ENCODE data around the gene SLC27A4.

SLC27A4 gene

DNA sequence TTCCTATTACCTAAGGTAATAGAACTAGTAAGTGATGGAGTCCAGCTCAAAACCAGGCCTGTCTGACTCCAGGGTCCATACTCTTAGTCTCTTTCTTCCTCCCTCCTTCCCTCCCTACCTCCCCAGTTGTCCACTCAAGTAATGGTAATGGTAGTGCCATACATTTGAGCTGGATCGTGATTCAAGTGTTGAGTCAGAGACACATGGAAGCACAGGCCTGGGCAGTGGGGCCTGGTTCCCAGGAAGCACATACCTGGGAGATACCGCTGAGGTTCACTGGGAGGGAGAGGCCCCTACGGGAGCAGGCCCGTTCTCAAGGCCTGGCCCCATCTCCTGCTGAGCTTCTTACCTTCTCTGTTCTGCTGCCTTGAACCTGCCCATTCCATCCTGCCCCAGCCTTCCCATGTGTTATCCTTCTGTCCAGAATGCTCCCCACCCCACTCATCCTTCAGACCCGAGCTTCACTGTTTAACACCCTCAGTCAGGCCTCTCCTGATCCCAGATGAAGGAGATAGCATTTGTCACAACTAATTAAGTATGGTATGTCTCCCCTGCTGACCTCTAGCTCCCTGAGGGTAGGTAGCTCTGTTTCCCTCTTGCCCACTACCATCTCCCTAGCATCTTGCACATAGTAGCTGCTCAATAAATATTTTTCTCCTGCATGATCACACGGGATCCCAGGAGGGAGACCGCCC is 44.6 kb downstream of the SLC27A4 start:
- no peak for DNase-seq (ENCODE audit: insufficient read length, low spot score)
- TF ChIP-seq POLR2A (IDR thresholded peaks at IDR 0.05; ENCODE audit: low read depth, low read length), result no peak
- FAIRE-seq, result no peak

DNA sequence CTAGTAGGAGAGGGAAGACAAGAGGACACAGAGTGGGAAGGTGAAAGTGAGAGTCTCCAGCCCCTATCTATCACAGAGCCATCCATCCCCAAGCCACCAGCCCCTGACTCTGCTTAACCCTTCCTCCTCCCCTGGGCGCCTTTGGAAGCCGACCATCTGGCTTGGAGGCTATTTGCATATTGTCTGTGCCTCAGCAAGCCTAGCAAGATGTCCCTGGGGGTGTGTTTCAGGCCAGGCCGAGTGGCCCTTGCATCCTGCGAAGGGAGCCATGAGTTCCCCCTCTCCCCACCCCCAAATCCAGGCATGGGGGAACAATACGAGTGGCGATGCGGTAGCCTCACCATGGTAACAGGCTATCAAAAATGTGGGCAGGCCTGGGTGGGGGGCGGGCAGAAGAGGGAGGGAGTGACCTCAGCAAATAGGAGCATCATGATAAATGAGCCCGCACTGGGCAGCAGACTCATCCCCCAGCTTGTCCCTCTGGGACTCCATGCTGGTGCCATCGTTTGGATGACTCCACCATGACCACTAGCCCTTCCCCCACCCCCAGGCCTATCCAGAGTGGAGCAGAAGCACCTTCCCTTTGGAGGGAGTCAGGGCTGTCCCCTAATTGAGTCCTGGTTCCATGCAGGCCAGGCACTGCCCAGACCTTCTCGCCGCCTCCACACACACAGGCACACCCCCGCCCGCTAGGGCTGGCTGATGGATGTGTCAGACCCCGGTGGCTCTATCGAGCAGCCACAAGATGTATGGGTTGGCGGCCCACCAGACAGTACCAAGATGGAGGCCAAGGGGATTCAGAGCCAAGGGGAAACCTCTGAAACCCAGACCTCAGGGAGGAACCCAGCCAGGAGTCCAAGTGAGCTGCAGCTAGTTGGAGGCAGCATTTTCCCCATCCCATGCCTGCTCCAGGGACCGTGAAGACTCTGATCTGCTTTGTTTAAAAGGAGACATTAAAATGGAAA is 45.5 kb downstream of the SLC27A4 start:
- DNase-seq (ENCODE audit: insufficient read length, low spot score) (no peak), FAIRE-seq (no peak)
- TF ChIP-seq POLR2A (IDR thresholded peaks at IDR 0.05; ENCODE audit: low read depth, low read length), result no peak

DNA sequence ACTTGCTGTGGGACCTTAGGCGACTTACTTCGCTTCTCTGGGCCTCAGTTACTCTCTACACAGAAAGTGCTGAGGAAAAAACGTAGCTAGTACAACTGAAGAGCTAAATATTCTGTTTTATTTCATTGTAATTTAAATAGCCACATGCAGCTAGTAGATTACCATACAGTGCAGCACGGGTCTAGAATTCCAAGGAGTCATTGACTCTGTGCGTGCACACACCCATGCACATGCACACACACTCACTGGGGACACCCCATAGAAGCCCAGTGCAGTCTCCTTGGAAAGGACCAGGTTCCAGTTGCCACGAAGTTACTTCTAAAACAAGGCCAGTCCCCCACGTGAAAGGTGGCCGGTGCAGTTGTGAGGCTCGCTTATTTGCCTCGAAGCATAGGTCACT is 47.8 kb downstream of the SLC27A4 start:
- DNase-seq (ENCODE audit: insufficient read length, low spot score) (no peak), FAIRE-seq (no peak)
- TF ChIP-seq POLR2A (IDR thresholded peaks at IDR 0.05; ENCODE audit: low read depth, low read length), result no peak

DNA sequence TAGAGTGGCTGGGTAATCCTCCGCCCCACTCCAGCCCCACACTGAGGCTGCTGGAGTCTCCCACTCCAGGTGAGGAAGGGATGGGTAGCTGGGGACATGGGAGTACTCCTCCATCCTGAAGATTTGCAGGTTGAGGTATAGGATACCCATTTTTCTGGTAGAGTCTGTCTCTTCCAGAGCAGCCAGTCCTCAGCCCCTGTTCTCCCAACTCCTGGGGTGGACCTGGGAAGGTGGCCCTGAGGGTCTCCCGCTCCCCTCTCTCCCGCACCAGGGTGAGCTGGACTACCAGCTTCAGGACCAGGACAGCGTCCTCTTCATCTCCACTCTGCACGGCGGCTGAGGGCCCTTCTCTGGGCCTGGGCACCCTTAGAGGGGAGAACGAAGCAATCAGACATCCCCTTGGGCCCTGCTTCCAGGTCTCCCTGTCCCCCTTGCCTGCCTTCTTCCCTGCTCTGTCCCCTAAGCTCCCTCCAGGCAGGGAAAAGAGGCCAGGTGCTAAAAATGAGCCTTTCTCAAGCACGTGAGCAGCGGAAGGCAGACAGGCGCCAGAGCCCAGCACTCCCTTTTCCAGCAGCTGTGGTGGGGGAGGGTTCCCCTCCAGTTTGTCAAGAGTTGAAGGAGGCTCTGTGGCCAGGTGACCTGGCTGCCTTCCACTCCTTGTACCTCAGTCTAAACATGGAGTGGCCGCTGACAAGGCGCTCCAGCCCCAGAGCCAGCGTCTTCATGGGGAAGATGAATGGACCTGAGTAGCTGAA is 49.2 kb downstream of the SLC27A4 start:
- TF ChIP-seq POLR2A (IDR thresholded peaks at IDR 0.05; ENCODE audit: low read depth, low read length), result no peak
- FAIRE-seq, result no peak
- DNase-seq (ENCODE audit: insufficient read length, low spot score), result no peak

DNA sequence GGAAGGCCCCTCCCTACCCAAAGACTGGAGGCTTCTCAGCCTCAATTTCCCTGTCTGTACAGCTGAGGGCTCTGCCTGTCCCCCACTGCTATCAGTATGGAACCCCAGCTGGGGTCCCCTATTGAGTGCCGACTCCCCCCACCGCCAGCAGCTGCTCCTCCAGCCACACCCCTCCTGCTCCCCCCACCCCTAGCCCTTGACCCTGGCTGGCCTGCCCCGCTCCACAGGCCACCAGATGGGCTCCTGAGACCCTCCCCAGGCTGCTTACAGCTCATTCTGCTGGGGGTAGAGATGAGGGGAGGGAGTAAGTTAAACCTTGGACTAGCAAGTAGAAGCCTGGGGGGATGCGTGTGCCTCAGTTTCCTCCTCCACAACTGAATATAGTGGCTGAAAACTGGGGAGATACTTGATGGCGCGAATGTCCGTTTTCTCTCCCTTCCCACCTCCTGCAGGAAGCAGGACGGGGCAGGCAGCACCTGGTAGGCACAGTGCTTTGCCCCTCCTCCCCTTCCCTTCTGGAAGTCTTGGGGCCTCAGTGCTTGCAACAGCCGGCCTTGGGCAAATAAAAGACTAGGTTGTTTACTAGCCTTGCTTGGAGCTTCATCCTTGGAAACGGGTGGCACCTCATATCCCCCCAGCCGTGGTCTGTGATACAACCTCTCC is 50.0 kb downstream of the SLC27A4 start:
- no peak for FAIRE-seq

DNA sequence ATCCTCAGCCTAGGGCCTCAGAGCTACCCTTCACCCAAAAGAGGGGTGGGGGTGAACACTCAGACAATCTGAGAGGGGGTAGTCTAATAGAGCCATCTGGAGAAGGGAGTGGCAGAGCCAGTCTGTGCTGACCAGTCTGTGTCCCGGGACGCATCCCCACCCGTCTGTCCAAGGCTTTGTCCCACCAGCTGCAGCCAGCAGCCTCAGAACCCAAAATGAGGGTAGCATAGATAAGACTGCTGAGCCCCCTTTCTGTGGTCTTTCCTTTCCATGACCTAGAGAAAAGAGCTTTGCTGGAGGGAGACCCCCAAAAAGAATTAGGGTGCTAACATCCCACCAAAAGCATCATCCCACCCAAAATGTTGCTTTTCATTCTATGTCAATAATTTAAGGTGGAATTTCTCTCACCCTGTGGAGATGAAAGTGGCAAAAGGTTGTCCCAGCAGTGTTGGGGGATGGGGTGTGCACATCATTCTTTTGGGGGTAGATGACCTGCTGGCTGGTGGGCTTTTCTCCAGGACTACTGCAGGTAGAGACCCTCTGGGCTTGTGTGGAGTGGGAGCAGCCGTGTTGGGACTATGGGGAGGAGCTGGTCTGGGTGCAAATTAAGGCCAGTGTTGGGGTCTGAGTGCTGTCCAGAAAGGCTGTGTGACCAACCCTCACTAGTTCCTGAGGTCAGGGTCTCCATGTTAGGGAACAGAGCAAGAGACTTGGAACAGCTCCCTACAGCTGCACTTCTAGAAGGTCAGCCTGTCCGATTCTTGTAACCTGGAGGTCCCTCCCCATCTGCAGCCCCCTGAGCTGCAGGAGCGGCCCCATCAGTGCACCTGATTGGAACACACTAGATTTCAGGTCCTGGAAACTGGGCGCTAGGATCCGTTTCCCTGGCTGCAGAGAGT is 50.7 kb downstream of the SLC27A4 start:
- FAIRE-seq (no peak), DNase-seq (ENCODE audit: insufficient read length, low spot score) (no peak)
- no peak for TF ChIP-seq POLR2A (IDR thresholded peaks at IDR 0.05; ENCODE audit: low read depth, low read length)

More for the DNA sequence above, 50.0 kb downstream of the SLC27A4 start:
- no peak for TF ChIP-seq POLR2A (IDR thresholded peaks at IDR 0.05; ENCODE audit: low read depth, low read length)
- no peak for DNase-seq (ENCODE audit: insufficient read length, low spot score)

DNA sequence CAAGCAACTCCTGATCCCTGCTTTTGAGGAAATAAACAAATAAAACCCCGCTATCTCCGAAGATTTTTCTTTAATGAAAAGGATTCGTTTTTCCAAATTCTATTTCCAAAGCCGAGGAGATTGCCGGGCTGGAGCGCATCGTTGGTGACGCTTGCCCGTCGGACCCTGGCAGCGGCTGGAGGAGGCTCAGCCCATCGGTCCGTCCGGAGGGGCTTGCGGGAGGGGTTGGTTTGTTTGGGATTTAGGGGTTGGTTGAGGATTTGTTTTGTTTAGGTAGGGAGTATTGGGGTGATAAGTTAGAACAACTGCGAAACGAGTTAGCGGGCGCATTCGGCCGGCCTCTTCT is 51.6 kb downstream of the SLC27A4 start:
- DNase-seq (ENCODE audit: insufficient read length, low spot score) (no peak), FAIRE-seq (no peak)
- no peak for TF ChIP-seq POLR2A (IDR thresholded peaks at IDR 0.05; ENCODE audit: low read depth, low read length)

DNA sequence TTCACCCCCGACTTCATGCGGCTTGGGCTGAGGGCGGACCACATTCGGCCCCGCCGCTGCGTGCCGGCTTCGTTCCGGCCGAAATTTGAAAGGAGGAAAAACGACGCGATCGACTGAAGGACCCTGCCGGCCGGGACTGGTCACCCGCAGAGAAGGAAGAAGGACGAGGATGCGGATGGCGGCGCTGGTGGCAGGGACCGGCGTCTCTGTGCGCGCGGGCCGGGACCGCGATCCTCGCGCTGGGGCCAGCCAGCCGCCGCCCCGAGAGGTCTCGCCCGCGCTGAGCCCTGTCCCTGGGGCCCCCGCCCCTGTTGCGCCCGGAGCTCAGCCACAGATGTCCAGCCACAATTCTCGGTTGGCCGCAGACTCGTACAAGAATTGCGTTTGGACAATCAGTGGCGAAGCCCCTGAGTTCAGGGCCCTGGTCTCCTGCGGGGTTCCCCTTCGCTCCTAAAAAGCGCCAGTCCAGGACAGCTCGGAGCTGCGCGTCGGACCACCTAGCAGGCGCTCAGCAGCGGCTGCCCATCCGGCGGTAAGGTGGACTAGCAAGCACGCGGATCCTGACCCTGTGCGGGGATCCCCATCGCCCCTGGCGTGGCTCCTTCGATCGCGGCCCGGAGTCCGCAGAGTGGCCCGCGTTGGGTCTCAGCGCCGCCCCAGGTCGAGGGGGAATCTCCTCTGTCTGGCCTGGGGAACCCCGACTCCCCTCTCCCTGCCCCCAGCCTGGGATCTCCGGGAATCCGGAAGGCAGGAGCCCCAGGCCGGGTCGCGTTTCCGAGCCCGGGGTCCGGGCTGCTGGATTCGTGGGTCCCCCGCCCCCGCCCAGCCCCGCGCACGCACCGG is 52.2 kb downstream of the SLC27A4 start:
- TF ChIP-seq POLR2A (IDR thresholded peaks at IDR 0.05; ENCODE audit: low read depth, low read length), result no peak
- DNase-seq (ENCODE audit: insufficient read length, low spot score), result no peak
- no peak for FAIRE-seq

DNA sequence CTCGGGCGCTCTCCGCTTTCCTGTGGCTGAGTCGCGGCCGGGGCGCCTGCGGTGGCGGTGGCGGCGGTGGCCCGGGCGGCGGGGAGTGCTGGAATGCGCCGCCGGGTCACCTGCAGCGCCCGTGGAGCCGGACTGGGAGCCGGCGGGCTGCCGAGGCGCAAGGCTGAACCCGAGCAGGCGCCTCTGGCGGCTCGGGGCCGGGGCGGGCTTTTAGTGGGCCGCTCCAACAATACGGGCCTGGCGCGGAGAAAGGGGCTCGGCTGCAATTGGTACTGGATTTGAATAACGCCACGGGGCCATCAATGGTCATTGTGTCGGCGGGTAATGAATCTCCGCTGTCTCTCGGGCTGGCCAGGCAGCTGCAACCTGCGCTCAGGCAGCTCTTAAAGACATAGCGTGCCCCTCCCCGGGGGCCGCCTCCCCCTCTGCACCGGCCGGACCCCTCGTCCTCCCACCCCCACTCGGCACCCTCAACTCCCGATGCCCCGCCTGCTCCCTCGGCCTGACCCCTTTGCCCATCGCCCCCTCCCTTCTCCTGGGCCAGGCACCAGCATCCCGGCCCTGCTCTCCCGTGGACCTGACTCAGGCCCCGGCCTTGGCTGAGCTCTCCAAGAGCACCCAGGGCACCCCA is 52.9 kb downstream of the SLC27A4 start:
- DNase-seq (ENCODE audit: insufficient read length, low spot score), result no peak
- FAIRE-seq, result no peak
- TF ChIP-seq POLR2A (IDR thresholded peaks at IDR 0.05; ENCODE audit: low read depth, low read length), result no peak

DNA sequence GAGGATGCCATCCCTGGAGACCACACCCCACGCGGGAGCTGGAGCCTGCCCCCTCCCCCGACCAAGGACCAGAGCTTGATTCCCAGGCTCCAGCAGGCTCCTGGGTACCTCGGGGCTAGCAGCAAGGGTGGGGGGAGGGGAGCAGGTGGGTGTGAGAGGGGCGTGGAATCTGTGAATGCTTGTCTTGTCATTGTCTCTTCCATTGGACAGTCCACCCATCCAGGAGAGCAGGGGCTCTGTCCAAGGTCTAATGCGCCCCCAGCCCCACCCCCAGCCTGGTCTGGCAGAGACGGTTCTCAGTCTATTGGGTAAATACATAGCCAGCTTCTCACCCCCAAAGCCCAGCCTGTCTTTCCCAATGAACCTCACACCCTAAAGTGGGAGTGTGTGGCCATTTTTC is 53.6 kb downstream of the SLC27A4 start:
- FAIRE-seq (no peak), DNase-seq (ENCODE audit: insufficient read length, low spot score) (no peak)
- no peak for TF ChIP-seq POLR2A (IDR thresholded peaks at IDR 0.05; ENCODE audit: low read depth, low read length)

DNA sequence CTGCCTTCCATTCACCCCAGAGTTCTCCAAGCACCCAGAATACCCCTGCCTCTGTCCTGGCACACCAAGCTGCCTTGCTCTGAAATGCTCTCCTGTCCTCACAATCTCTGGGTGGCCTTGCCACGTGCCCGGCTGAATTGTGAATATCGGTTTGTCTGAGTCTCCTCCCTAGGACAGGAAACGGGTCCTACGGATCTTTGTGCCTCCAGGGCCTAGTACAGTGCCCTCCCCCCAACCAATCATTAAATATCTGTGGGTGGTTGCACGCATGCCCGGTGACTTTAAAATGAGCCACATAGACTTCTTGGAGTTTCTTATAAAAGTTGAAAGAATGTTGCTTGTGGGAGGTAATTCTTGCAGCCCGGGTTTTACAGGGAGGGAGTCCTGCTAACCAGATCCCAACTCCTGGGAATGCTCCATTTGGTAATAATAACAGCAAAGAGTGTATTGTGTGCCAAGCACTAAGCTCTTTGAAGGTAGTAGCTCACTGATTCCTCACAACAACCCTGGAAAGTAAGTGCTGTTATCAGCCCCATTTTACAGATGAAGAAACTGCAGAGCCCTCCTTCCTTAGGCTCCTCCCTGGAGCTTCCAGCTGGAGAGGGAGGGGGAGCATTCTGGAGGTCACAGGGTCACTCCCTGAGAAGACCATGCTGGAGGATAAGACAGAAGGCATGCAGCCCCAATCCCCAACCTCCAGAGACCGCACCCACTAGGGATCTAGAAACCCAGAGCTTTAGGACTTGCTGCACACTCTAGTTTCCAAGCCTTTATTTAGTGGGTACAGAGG is 54.2 kb downstream of the SLC27A4 start:
- DNase-seq (ENCODE audit: insufficient read length, low spot score) (no peak), FAIRE-seq (no peak)
- TF ChIP-seq POLR2A (IDR thresholded peaks at IDR 0.05; ENCODE audit: low read depth, low read length), result no peak

Data from H54 (cell line).